BE2C (cell line): ENCODE results near the gene SURF2.
"Not testable (repeated sequence)": the region's sequence is repeated elsewhere in the genome, so short reads cannot be mapped to it uniquely, and the experiment has no call there.

Experiments
- DNase-seq: peaks from one replicate; pipeline ENCODE4 v3.0.0-alpha.2; 2020
- H3K27me3 ChIP-seq: fragments of 250-450 bp; sonication (Bioruptor Pico); 2 replicates; pipeline ENCODE4 v1.5.1; 2020; ENCODE audit warnings: mild to moderate bottlenecking
- H3K36me3 ChIP-seq: fragments of 250-450 bp; sonication (Bioruptor Pico); 2 replicates; pipeline ENCODE4 v1.5.1; 2020; ENCODE audit warnings: mild to moderate bottlenecking
- H3K4me1 ChIP-seq: fragments of 250-450 bp; sonication (Bioruptor Pico); 2 replicates; pipeline ENCODE4 v1.5.1; 2020
- H3K4me3 ChIP-seq: 2 replicates; pipeline ENCODE4 v1.5.1; 2011; ENCODE audit warnings: low read depth, low read length
- H3K9me3 ChIP-seq: fragments of 250-450 bp; sonication (Bioruptor Pico); 2 replicates; pipeline ENCODE4 v1.5.1; 2020
- CTCF ChIP-seq: IDR thresholded peaks from 2 replicates; pipeline ENCODE4 v1.5.1; 2012; ENCODE audit warnings: mild to moderate bottlenecking, low read depth, low read length

The SURF2 gene

GRCh38 chr9:133370685-133371084 is 14.3 kb downstream of the SURF2 start:
- Histone ChIP-seq H3K4me1 (peaks cover 25% of the 10 kb centered on the region), H3K36me3 (peaks cover 76% of the 10 kb centered on the region), H3K4me3 (no peak overlapping the region), H3K9me3 (no peaks in the 10 kb centered on the region), H3K27me3 (no peaks in the 10 kb centered on the region)
- DNase-seq, result no peak
- no peak for TF ChIP-seq CTCF

- Histone ChIP-seq H3K4me3 (no peak overlapping the region), H3K36me3 (peaks cover 70% of the 10 kb centered on the region), H3K4me1 (peaks cover 25% of the 10 kb centered on the region), H3K27me3 (no peaks in the 10 kb centered on the region), H3K9me3 (no peaks in the 10 kb centered on the region)
- DNase-seq, result no peak
- TF ChIP-seq CTCF, result no peak
These were observed 14.9 kb downstream of the SURF2 start for GRCh38 chr9:133371261-133371711.

GRCh38 chr9:133372144-133372543 is 15.8 kb downstream of the SURF2 start:
- Histone ChIP-seq H3K9me3 (no peaks in the 10 kb centered on the region), H3K36me3 (peaks cover 61% of the 10 kb centered on the region), H3K4me1 (peaks cover 25% of the 10 kb centered on the region), H3K27me3 (no peaks in the 10 kb centered on the region), H3K4me3 (no peak overlapping the region)
- no peak for TF ChIP-seq CTCF
- DNase-seq, result no peak

- Histone ChIP-seq H3K9me3 (no peaks in the 10 kb centered on the region), H3K27me3 (no peaks in the 10 kb centered on the region), H3K36me3 (peaks cover 39% of the 10 kb centered on the region), H3K4me3 (peak overlapping the region; percentile 90), H3K4me1 (peaks cover 7% of the 10 kb centered on the region)
- no peak for TF ChIP-seq CTCF
- no peak for DNase-seq
These were observed 18.3 kb downstream of the SURF2 start for GRCh38 chr9:133374612-133375115.

- H3K9me3 ChIP-seq, result no peaks in the 10 kb centered on the region
- peaks cover 34% of the 10 kb centered on the region for H3K36me3 ChIP-seq
- no peak for DNase-seq
- no peak for TF ChIP-seq CTCF
- no peaks in the 10 kb centered on the region for H3K27me3 ChIP-seq
- peaks cover 3% of the 10 kb centered on the region for H3K4me1 ChIP-seq
- H3K4me3 ChIP-seq, result peak overlapping the region; percentile 90
These were observed 18.9 kb downstream of the SURF2 start for GRCh38 chr9:133375116-133375723.

- peaks cover 3% of the 10 kb centered on the region for H3K4me1 ChIP-seq
- H3K36me3 ChIP-seq, result peaks cover 26% of the 10 kb centered on the region
- H3K9me3 ChIP-seq, result no peaks in the 10 kb centered on the region
- H3K4me3 ChIP-seq, result peak within 1 kb of the TSS; percentile 90
- no peaks in the 10 kb centered on the region for H3K27me3 ChIP-seq
- peak; percentile 98 for DNase-seq
- no peak for TF ChIP-seq CTCF
These were observed 19.6 kb downstream of the SURF2 start, which contains the start of the genes STKLD1 and SURF4 for GRCh38 chr9:133375724-133376654. Gene STKLD1, plus strand, starts transcription at chr9:133376366. Its CDS starts 108 bp downstream, at chr9:133376474. Gene SURF4, minus strand, starts transcription at chr9:133376060. Its CDS starts 91 bp downstream, at chr9:133375969.

GRCh38 chr9:133377280-133377679 is 20.9 kb downstream of the SURF2 start:
- H3K4me3 ChIP-seq, DNase-seq, H3K4me1 ChIP-seq, H3K27me3 ChIP-seq, H3K9me3 ChIP-seq: not testable (repeated sequence)
- peaks cover 13% of the 10 kb centered on the region for H3K36me3 ChIP-seq
